Body of pancreas (tissue), 4 donors: ENCODE measurements around the gene ETS1. TPM values are rescaled to one million over a fixed set of nuclear protein-coding genes. Genes with fewer than 3 reads are reported as not detected.

Experiments used
- ATAC-seq: fragments of 150-250 bp; one replicate; pipeline ENCODE4 v1.9.1; 2016
- DNase-seq, 4 donors: peaks; one replicate each; pipeline ENCODE4 v3.0.0-alpha.2; 2019
- H3K27ac ChIP-seq, 4 donors: fragments of 200-600 bp; sonication (generic); 1 replicate in 3 of 4; 2 replicates in 1 of 4; pipeline versions ENCODE4 v1.5.1 to v1.6.1; 2016 to 2019; ENCODE audit warnings: mild to moderate bottlenecking in 1 of 4, mixed read lengths in 1 of 4, moderate library complexity in 1 of 4
- H3K27me3 ChIP-seq, 2 donors: fragments of 200-600 bp; sonication (generic); one replicate each; pipeline ENCODE4 v1.6.0; 2016; ENCODE audit warnings: mild to moderate bottlenecking in 1 of 2
- H3K36me3 ChIP-seq, 2 donors: fragments of 200-600 bp; sonication (generic); replicated peaks in 1 of 2; 2 replicates each; pipeline ENCODE4 v1.5.1; 2016; ENCODE audit warnings: low read depth in 2 of 2; ENCODE audit not compliant: insufficient read depth in 1 of 2
- H3K4me1 ChIP-seq: fragments of 200-600 bp; sonication (generic); one replicate; pipeline ENCODE4 v1.6.0; 2016
- H3K4me3 ChIP-seq, 2 donors: fragments of 200-600 bp; sonication (generic); 1 replicate in 1 of 2; 2 replicates in 1 of 2; pipeline ENCODE4 v1.5.1; 2016 to 2019
- H3K9me3 ChIP-seq, 3 donors: fragments of 200-600 bp; sonication (generic); 1 replicate in 2 of 3; 2 replicates in 1 of 3; pipeline ENCODE4 v1.5.1; 2016
- CTCF ChIP-seq, 7 experiments: fragments of 450-650 bp in 4 of 7; fragments of 200-600 bp in 3 of 7; sonication (generic) in 3 of 7; IDR thresholded peaks; one replicate each; pipeline ENCODE4 v1.5.1; 2016 to 2019; ENCODE audit warnings: antibody characterized with exemption in 7 of 7
- POLR2A ChIP-seq, 3 donors: fragments of 450-650 bp; IDR thresholded peaks; one replicate each; pipeline ENCODE4 v1.6.1; 2016; ENCODE audit warnings: antibody characterized with exemption in 3 of 3, mild to moderate bottlenecking in 2 of 3
- WGBS, 2 donors: methylation state at CpG; one replicate each; pipeline ENCODE4 v1.1.5; 2017; 5-methylcytosine and 5-hydroxymethylcytosine counted together
- intact Hi-C: fragments of 100-400 bp; cut with DNase I; formaldehyde crosslinking; loops from one replicate; pipeline ENCODE4 v1.15.1; 2023
- total RNA-seq, 2 donors: library from RNA; depleted of rRNA; stranded (reverse); fragments of >200 nt; gene quantifications; one replicate each; pipeline ENCODE4 v1.1.0, GENCODE V29; 2016

ETS1 gene
- total RNA-seq, 2 donors from 2014 or later = 20.0 to 22.7 TPM

GRCh38 chr11:128603003-128603696 is 15.8 kb upstream of the ETS1 start:
- no peaks in the 10 kb centered on the region for H3K36me3 ChIP-seq
- no peak overlapping the region for H3K27ac ChIP-seq
- DNase-seq (no peak), ATAC-seq (no peak)
- H3K4me3 ChIP-seq = no peak overlapping the region
- H3K4me1 ChIP-seq = no peaks in the 10 kb centered on the region
- 61 to 66% methylated on average over 3 of the region's 3 CpGs for WGBS, 2 donors
- intact Hi-C loops = no loop called here
- H3K27me3 ChIP-seq = no peaks in the 10 kb centered on the region
- H3K9me3 ChIP-seq = no peaks in the 10 kb centered on the region
- no peak for TF ChIP-seq CTCF (IDR thresholded peaks at IDR 0.05)
- TF ChIP-seq POLR2A (IDR thresholded peaks at IDR 0.05) = no peak

GRCh38 chr11:128599729-128600128 is 12.4 kb upstream of the ETS1 start:
- intact Hi-C loops = no loop called here
- H3K27ac ChIP-seq = no peak overlapping the region
- no peaks in the 10 kb centered on the region for H3K9me3 ChIP-seq
- no peaks in the 10 kb centered on the region for H3K36me3 ChIP-seq
- no peak for DNase-seq
- H3K4me1 ChIP-seq = no peaks in the 10 kb centered on the region
- no peak overlapping the region for H3K4me3 ChIP-seq
- no peaks in the 10 kb centered on the region for H3K27me3 ChIP-seq
- no peak for TF ChIP-seq POLR2A (IDR thresholded peaks at IDR 0.05)
- TF ChIP-seq CTCF (IDR thresholded peaks at IDR 0.05) = no peak
- ATAC-seq = no peak
- 61 to 76% methylated on average over 1 of the region's 1 CpG for WGBS, 2 donors

- TF ChIP-seq CTCF (IDR thresholded peaks at IDR 0.05) (no peak), POLR2A (IDR thresholded peaks at IDR 0.05) (no peak)
- Histone ChIP-seq H3K4me1 (no peaks in the 10 kb centered on the region), H3K27me3 (no peaks in the 10 kb centered on the region), H3K27ac (no peak overlapping the region), H3K9me3 (no peaks in the 10 kb centered on the region), H3K36me3 (no peaks in the 10 kb centered on the region), H3K4me3 (no peak overlapping the region)
- 44 to 71% methylated on average over 1 of the region's 1 CpG for WGBS, 2 donors
- intact Hi-C loops = no loop called here
- ATAC-seq (no peak), DNase-seq (no peak)
These were observed 11.3 kb upstream of the ETS1 start for GRCh38 chr11:128598506-128599150.

GRCh38 chr11:128598096-128598495 is 10.7 kb upstream of the ETS1 start:
- no peaks in the 10 kb centered on the region for H3K9me3 ChIP-seq
- no peak for ATAC-seq
- no peaks in the 10 kb centered on the region for H3K27me3 ChIP-seq
- TF ChIP-seq POLR2A (IDR thresholded peaks at IDR 0.05) = no peak
- no peak for TF ChIP-seq CTCF (IDR thresholded peaks at IDR 0.05)
- no peaks in the 10 kb centered on the region for H3K36me3 ChIP-seq
- no peak overlapping the region for H3K27ac ChIP-seq
- 82 to 86% methylated on average over 4 of the region's 4 CpGs for WGBS, 2 donors
- no peak for DNase-seq
- H3K4me3 ChIP-seq = no peak overlapping the region
- no peaks in the 10 kb centered on the region for H3K4me1 ChIP-seq
- intact Hi-C loops = no loop called here

- Histone ChIP-seq H3K27me3 (no peaks in the 10 kb centered on the region), H3K9me3 (no peaks in the 10 kb centered on the region), H3K36me3 (no peaks in the 10 kb centered on the region), H3K4me1 (no peaks in the 10 kb centered on the region), H3K27ac (no peak overlapping the region), H3K4me3 (no peak overlapping the region)
- intact Hi-C loops = no loop called here
- no peak for ATAC-seq
- no peak for DNase-seq
- 97 to 100% methylated on average over 2 of the region's 2 CpGs for WGBS, 2 donors
- no peak for TF ChIP-seq POLR2A (IDR thresholded peaks at IDR 0.05)
- TF ChIP-seq CTCF (IDR thresholded peaks at IDR 0.05) = no peak
These were observed 9.9 kb upstream of the ETS1 start for GRCh38 chr11:128597209-128597608.
